ENCODE results near the gene CAMK4.

DNA sequence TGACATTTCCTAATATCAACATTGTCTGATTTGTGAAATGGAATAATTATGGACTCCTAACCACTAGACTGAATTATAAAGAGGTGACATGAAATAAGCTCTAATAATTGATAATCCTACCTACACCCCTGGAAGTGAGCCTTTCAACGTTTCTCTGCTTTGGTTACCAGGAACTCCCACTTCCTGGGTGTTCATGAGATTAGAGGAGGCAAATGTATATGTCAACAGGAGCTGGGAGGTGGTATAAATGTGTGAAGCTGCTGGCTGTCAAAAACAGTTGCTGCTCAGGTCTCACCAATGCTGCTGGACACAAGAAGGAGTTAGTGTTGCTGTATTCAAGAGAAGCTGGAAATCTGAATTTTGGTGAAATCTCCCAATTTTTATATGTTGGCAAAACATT, 96.8 kb downstream of the CAMK4 start:
- TF ChIP-seq, protein P1, sequence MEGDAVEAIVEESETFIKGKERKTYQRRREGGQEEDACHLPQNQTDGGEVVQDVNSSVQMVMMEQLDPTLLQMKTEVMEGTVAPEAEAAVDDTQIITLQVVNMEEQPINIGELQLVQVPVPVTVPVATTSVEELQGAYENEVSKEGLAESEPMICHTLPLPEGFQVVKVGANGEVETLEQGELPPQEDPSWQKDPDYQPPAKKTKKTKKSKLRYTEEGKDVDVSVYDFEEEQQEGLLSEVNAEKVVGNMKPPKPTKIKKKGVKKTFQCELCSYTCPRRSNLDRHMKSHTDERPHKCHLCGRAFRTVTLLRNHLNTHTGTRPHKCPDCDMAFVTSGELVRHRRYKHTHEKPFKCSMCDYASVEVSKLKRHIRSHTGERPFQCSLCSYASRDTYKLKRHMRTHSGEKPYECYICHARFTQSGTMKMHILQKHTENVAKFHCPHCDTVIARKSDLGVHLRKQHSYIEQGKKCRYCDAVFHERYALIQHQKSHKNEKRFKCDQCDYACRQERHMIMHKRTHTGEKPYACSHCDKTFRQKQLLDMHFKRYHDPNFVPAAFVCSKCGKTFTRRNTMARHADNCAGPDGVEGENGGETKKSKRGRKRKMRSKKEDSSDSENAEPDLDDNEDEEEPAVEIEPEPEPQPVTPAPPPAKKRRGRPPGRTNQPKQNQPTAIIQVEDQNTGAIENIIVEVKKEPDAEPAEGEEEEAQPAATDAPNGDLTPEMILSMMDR (conservative IDR thresholded peaks at IDR 0.05), result no peak
- no peak for TF ChIP-seq EZH2 (IDR thresholded peaks at IDR 0.05; ENCODE audit: low read depth)

Measured in PC-9 (cell line).